SK-N-SH (cell line): Measurements from ENCODE around the gene CEP55. TPM values are rescaled to one million over a fixed set of nuclear protein-coding genes. Genes with fewer than 3 reads are reported as not detected.

ENCODE experiments used
- CTCF ChIA-PET: fragments of 300-600, 350-600 bp; formaldehyde crosslinking; extraction: SDS; loops from one replicate; lab custom pipeline; 2021; lab: Yijun Ruan, JAX
- POLR2A ChIA-PET: fragments of 350-600 bp; sonication (Branson Sonifier 250); formaldehyde crosslinking; extraction: SDS; loops from one replicate; lab custom pipeline; 2020; ENCODE audit warnings: antibody characterized with exemption, inconsistent platforms; lab: Yijun Ruan, JAX
- DNase-seq: peaks from one replicate; pipeline ENCODE4 v3.0.0; 2012
- H2AFZ ChIP-seq: fragments of 200-600 bp; sonication (generic); 2 replicates; pipeline ENCODE4 v1.8.1; 2016; ENCODE audit warnings: antibody characterized with exemption, mild to moderate bottlenecking, low read depth
- H3F3A ChIP-seq: fragments of 200-600 bp; sonication (generic); replicated peaks from 2 replicates; pipeline ENCODE3; 2016; ENCODE audit warnings: antibody characterized with exemption, mild to moderate bottlenecking; ENCODE audit not compliant: insufficient read depth
- H3K27ac ChIP-seq, 2 experiments: fragments of 200-500 bp in 1 of 2; fragments of 200-600 bp in 1 of 2; sonication (Bioruptor generic) in 1 of 2; sonication (generic), shearing (Covaris generic) in 1 of 2; 2 replicates each; pipeline versions ENCODE4 v1.5.1 to v1.6.1; 2014 to 2016; ENCODE audit warnings: low read depth in 2 of 2, inconsistent platforms in 1 of 2, low read length in 1 of 2, mild to moderate bottlenecking in 1 of 2, mixed read lengths in 1 of 2
- H3K27me3 ChIP-seq: fragments of 200-600 bp; sonication (generic), shearing (Covaris generic); 2 replicates; pipeline ENCODE4 v1.6.1; 2016; ENCODE audit warnings: mixed run types; ENCODE audit not compliant: insufficient read depth
- H3K36me3 ChIP-seq, 2 experiments: fragments of 200-500 bp in 1 of 2; fragments of 200-600 bp in 1 of 2; sonication (Bioruptor generic) in 1 of 2; sonication (generic) in 1 of 2; replicated peaks in 1 of 2; 2 replicates each; pipeline versions ENCODE3 to v1.5.1; 2014 to 2016; ENCODE audit warnings: low read length in 1 of 2, mild to moderate bottlenecking in 1 of 2; ENCODE audit not compliant: insufficient read depth in 2 of 2, control insufficient read depth in 1 of 2
- H3K4me1 ChIP-seq, 2 experiments: fragments of 200-500 bp in 1 of 2; fragments of 200-600 bp in 1 of 2; sonication (Bioruptor generic) in 1 of 2; sonication (generic), shearing (Covaris generic) in 1 of 2; 2 replicates each; pipeline versions ENCODE4 v1.5.1 to v1.6.1; 2014 to 2016; ENCODE audit warnings: low read depth in 1 of 2, low read length in 1 of 2, mixed run types in 1 of 2; ENCODE audit not compliant: insufficient read depth in 2 of 2, control insufficient read depth in 1 of 2
- H3K4me2 ChIP-seq: fragments of 200-600 bp; sonication (generic), shearing (Covaris generic); 2 replicates; pipeline ENCODE4 v1.6.1; 2017; ENCODE audit warnings: mixed run types
- H3K4me3 ChIP-seq, 2 experiments: fragments of 200-500 bp in 1 of 2; fragments of 200-600 bp in 1 of 2; sonication (Bioruptor generic) in 1 of 2; sonication (generic), shearing (Covaris generic) in 1 of 2; 2 replicates each; pipeline versions ENCODE4 v1.5.1 to v1.8.1; 2014 to 2016; ENCODE audit warnings: low read depth in 2 of 2, inconsistent platforms in 1 of 2, low read length in 1 of 2, mild to moderate bottlenecking in 1 of 2, mixed read lengths in 1 of 2, moderate library complexity in 1 of 2
- H3K79me2 ChIP-seq: fragments of 200-600 bp; sonication (generic); 2 replicates; pipeline ENCODE4 v1.8.1; 2017; ENCODE audit warnings: mild to moderate bottlenecking; ENCODE audit not compliant: insufficient read depth
- H3K9ac ChIP-seq: fragments of 200-600 bp; sonication (generic); 2 replicates; pipeline ENCODE4 v1.6.1; 2017; ENCODE audit warnings: mixed run types
- H3K9me2 ChIP-seq: fragments of 200-600 bp; sonication (generic); 2 replicates; pipeline ENCODE4 v1.6.1; 2017; ENCODE audit warnings: mixed run types
- H3K9me3 ChIP-seq: fragments of 200-600 bp; sonication (generic); 2 replicates; pipeline ENCODE4 v1.6.1; 2017; ENCODE audit warnings: mixed run types, mild to moderate bottlenecking, moderate library complexity
- H4K20me1 ChIP-seq: fragments of 200-600 bp; sonication (generic); 2 replicates; pipeline ENCODE4 v1.6.1; 2017; ENCODE audit warnings: mild to moderate bottlenecking, mixed run types; ENCODE audit not compliant: insufficient read depth
- CHD2 ChIP-seq: fragments of 150-350 bp; IDR thresholded peaks from 2 replicates; pipeline ENCODE4 v1.6.1; 2018; ENCODE audit warnings: low read length; ENCODE audit not compliant: partially characterized antibody
- ELF1 ChIP-seq: IDR thresholded peaks from 2 replicates; pipeline ENCODE4 v1.4.0; 2012
- EZH2phosphoT487 ChIP-seq: fragments of 200-600 bp; sonication (generic); IDR thresholded peaks from 2 replicates; pipeline ENCODE4 v1.6.1; 2017; ENCODE audit warnings: low read depth, mixed run types, mild to moderate bottlenecking, antibody characterized with exemption, moderate library complexity, borderline replicate concordance
- FOXJ3 ChIP-seq: sonication (generic); formaldehyde crosslinking; IDR thresholded peaks from 2 replicates; pipeline ENCODE4 v1.5.1; 2020; ENCODE audit warnings: mild to moderate bottlenecking, missing genetic modification reagents
- FOXM1 ChIP-seq: IDR thresholded peaks from 2 replicates; pipeline ENCODE4 v1.4.0; 2012; ENCODE audit warnings: low read depth, mild to moderate bottlenecking
- MEF2A ChIP-seq: IDR thresholded peaks from 2 replicates; pipeline ENCODE4 v1.4.0; 2012; ENCODE audit warnings: low read depth, borderline replicate concordance
- MXI1 ChIP-seq: IDR thresholded peaks from 2 replicates; pipeline ENCODE4 v1.6.1; 2012; ENCODE audit warnings: mild to moderate bottlenecking, low read depth, low read length, improper control_type of control experiment
- RCOR1 ChIP-seq: fragments of 150-350 bp; IDR thresholded peaks from 2 replicates; pipeline ENCODE4 v1.6.1; 2017; ENCODE audit warnings: antibody characterized with exemption, low read length
- RXRA ChIP-seq: IDR thresholded peaks from 2 replicates; pipeline ENCODE4 v1.4.0; 2012; ENCODE audit warnings: low read depth, mild to moderate bottlenecking, borderline replicate concordance
- SMC3 ChIP-seq: IDR thresholded peaks from 2 replicates; pipeline ENCODE4 v1.6.1; 2012; ENCODE audit warnings: low read depth, low read length, improper control_type of control experiment
- TAF1 ChIP-seq: IDR thresholded peaks from 2 replicates; pipeline ENCODE4 v1.6.1; 2012; ENCODE audit warnings: low read depth, mild to moderate bottlenecking, low read length, moderate library complexity, borderline replicate concordance
- TCF12 ChIP-seq: IDR thresholded peaks from 2 replicates; pipeline ENCODE4 v1.4.0; 2012
- YY1 ChIP-seq: IDR thresholded peaks from 2 replicates; pipeline ENCODE4 v1.4.0; 2012; ENCODE audit warnings: low read depth, mild to moderate bottlenecking
- WGBS: methylation state at CpG from one replicate; pipeline ENCODE4 v1.1.6; 2017; ENCODE audit warnings: low lambda C conversion rate; 5-methylcytosine and 5-hydroxymethylcytosine counted together
- polyA plus RNA-seq, 3 experiments: library from polyadenylated mRNA; depleted of rRNA; stranded (reverse); fragments of >200 nt; gene quantifications; 2 replicates each; pipeline ENCODE4 v1.2.3, GENCODE V29; 2012
- TF ChIP-seq, protein P1 (sequence below): IDR thresholded peaks from 2 replicates; pipeline ENCODE4 v1.4.0; 2012; ENCODE audit warnings: low read depth, borderline replicate concordance
- TF ChIP-seq, protein P2 (sequence below): IDR thresholded peaks from 2 replicates; pipeline ENCODE4; 2012
- TF ChIP-seq, protein P3 (sequence below): IDR thresholded peaks from 2 replicates; pipeline ENCODE4 v1.4.0; 2012; ENCODE audit warnings: low read depth
- TF ChIP-seq, protein P4 (sequence below): fragments of 150-350 bp; IDR thresholded peaks from 2 replicates; pipeline ENCODE4 v1.6.1; 2017; ENCODE audit warnings: antibody characterized with exemption, low read length, low read depth, borderline replicate concordance
- TF ChIP-seq, protein P5 (sequence below): IDR thresholded peaks from 2 replicates; pipeline ENCODE4 v1.4.0; 2012; ENCODE audit warnings: low read depth, borderline replicate concordance
- TF ChIP-seq, protein P6 (sequence below): fragments of 150-350 bp; IDR thresholded peaks from 2 replicates; pipeline ENCODE4 v1.6.1; 2016; ENCODE audit warnings: mild to moderate bottlenecking, low read depth, low read length

CEP55 gene
- polyA plus RNA-seq, 1 of the 3 experiments (the other 2 are of a cell fraction): 9.8 TPM

DNA sequence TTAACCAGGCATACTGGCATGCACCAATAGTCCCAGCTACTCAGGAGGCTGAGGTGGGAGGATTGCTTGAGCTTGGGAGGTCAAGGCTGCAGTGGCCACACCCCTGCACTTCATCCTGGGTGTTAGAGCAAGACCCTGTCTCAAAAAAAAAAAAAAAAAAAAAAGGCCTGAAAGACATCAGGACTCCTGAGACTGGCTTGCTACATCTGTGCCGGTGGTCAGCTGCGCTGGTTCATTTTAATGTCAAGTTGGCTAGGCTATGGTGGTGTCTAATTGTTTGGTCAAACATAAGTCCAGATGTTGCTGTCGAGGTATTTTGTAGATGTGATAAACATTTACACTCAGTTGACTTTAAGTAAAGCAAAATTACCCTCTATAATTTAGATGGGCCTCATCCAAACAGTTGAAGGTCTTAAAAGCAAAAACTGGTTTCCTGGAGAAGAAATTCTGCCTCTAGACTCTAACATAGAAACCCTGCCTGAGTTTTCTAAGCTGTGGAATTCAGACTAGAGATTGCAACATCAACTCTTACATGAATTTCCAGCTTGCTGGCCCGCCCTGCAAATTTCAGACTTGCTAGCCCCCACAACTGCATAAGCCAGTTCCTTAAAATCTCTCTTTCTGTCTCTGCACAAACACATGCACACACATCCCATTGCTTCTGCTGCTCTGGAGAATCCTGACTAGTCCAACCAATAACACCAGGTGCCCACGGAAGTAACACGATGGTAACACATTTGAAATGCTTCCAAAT, 32.5 kb upstream of the CEP55 start:
- Histone ChIP-seq H4K20me1 (no peaks in the 10 kb centered on the region), H3K9me3 (no peaks in the 10 kb centered on the region), H3K36me3 (peaks cover 0 to 14% of the 10 kb centered on the region in 2 experiments), H3F3A (peaks cover 75% of the 10 kb centered on the region), H3K27ac (peak overlapping the region; percentile 2 to 99; a peak in 3 of 4 replicates), H3K4me2 (peak overlapping the region; percentile 43; the same call in 1 of the 2 replicates), H3K4me3 (no peak overlapping the region), H3K9me2 (no peaks in the 10 kb centered on the region), H3K9ac (peak overlapping the region; percentile 27; the same call in 1 of the 2 replicates), H3K27me3 (no peaks in the 10 kb centered on the region), H3K79me2 (peaks cover 82% of the 10 kb centered on the region), H3K4me1 (peaks cover 14 to 60% of the 10 kb centered on the region in 2 experiments; a peak in 3 of 4 replicates), H2AFZ (no peak overlapping the region)
- TF ChIP-seq SMC3 (no peak), MXI1 (no peak), YY1 (no peak), EZH2phosphoT487 (no peak), TCF12 (no peak), RCOR1 (no peak), FOXM1 (no peak), TAF1 (no peak), CHD2 (no peak), MEF2A (no peak), FOXJ3 (CRISPR knock-in tag) (no peak), ELF1 (no peak), RXRA (no peak)
- TF ChIP-seq, protein P1, sequence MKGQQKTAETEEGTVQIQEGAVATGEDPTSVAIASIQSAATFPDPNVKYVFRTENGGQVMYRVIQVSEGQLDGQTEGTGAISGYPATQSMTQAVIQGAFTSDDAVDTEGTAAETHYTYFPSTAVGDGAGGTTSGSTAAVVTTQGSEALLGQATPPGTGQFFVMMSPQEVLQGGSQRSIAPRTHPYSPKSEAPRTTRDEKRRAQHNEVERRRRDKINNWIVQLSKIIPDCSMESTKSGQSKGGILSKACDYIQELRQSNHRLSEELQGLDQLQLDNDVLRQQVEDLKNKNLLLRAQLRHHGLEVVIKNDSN: no peak
- TF ChIP-seq, protein P2, sequence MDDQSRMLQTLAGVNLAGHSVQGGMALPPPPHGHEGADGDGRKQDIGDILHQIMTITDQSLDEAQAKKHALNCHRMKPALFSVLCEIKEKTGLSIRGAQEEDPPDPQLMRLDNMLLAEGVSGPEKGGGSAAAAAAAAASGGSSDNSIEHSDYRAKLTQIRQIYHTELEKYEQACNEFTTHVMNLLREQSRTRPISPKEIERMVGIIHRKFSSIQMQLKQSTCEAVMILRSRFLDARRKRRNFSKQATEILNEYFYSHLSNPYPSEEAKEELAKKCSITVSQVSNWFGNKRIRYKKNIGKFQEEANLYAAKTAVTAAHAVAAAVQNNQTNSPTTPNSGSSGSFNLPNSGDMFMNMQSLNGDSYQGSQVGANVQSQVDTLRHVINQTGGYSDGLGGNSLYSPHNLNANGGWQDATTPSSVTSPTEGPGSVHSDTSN: no peak
- TF ChIP-seq, protein P3, sequence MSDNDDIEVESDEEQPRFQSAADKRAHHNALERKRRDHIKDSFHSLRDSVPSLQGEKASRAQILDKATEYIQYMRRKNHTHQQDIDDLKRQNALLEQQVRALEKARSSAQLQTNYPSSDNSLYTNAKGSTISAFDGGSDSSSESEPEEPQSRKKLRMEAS: no peak
- TF ChIP-seq, protein P4, sequence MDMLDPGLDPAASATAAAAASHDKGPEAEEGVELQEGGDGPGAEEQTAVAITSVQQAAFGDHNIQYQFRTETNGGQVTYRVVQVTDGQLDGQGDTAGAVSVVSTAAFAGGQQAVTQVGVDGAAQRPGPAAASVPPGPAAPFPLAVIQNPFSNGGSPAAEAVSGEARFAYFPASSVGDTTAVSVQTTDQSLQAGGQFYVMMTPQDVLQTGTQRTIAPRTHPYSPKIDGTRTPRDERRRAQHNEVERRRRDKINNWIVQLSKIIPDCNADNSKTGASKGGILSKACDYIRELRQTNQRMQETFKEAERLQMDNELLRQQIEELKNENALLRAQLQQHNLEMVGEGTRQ: no peak
- TF ChIP-seq, protein P5, sequence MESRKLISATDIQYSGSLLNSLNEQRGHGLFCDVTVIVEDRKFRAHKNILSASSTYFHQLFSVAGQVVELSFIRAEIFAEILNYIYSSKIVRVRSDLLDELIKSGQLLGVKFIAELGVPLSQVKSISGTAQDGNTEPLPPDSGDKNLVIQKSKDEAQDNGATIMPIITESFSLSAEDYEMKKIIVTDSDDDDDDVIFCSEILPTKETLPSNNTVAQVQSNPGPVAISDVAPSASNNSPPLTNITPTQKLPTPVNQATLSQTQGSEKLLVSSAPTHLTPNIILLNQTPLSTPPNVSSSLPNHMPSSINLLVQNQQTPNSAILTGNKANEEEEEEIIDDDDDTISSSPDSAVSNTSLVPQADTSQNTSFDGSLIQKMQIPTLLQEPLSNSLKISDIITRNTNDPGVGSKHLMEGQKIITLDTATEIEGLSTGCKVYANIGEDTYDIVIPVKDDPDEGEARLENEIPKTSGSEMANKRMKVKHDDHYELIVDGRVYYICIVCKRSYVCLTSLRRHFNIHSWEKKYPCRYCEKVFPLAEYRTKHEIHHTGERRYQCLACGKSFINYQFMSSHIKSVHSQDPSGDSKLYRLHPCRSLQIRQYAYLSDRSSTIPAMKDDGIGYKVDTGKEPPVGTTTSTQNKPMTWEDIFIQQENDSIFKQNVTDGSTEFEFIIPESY: no peak
- TF ChIP-seq, protein P6, sequence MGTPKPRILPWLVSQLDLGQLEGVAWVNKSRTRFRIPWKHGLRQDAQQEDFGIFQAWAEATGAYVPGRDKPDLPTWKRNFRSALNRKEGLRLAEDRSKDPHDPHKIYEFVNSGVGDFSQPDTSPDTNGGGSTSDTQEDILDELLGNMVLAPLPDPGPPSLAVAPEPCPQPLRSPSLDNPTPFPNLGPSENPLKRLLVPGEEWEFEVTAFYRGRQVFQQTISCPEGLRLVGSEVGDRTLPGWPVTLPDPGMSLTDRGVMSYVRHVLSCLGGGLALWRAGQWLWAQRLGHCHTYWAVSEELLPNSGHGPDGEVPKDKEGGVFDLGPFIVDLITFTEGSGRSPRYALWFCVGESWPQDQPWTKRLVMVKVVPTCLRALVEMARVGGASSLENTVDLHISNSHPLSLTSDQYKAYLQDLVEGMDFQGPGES: no peak
- CTCF ChIA-PET: interaction anchor here (1.1 to 2.8 kb wide), 3 partner anchors 19 to 88 kb away, joined by 3 to 15 read pairs (median 10); partner anchors contain the start of gene MYOF
- POLR2A ChIA-PET: no interaction called here
- no peak for DNase-seq
- WGBS: 71% methylated on average over 6 of the region's 6 CpGs
